ENCODE data around the gene ADGRE3.
A peak's percentile ranks its signal among the peaks of the same experiment; 100 is the strongest.
"Not testable (repeated sequence)": the region's sequence is repeated elsewhere in the genome, so short reads cannot be mapped to it uniquely, and the experiment has no call there.

Gene ADGRE3

DNA sequence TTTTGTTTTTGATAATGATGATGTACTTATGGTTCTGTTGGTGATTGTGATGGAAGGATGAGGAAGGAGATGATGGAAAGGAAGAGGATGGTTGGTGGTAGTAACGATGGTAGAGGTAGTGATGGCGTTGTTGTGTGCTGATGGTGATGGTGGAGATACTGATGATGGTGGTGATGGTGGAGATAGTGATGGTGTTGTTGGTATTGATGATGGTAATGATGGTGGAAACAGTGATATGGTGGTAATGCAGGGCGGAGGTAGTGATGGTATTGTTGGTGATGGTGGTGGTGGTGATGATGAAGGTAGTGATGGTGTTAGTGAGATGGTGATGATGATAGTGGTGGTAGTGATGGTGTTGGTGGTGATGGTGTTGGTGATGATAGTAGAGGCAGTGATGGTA is 79.1 kb downstream of the ADGRE3 start:
- no peak for DNase-seq (ENCODE audit: low read depth)

DNA sequence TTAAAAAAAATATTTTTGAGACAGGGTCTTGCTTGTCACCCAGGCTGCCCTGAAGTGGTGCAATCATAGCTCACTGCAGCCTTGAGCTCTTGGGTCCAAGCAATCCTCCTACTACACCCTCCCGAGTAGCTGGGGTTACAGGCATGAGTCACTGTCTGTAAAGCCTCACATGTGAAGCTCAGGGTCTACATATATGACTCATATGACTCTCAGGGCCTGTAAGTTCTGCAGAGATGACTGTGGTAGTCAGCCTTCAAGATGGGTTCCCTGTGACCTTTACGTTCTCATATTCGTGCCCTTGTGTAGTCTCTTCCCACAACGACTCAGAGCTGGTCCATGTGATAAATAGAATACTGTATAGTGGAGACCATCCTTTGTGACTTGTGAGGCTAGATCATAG is 85.2 kb downstream of the ADGRE3 start:
- DNase-seq (ENCODE audit: low read depth), result not testable (repeated sequence)

- not testable (repeated sequence) for DNase-seq (ENCODE audit: low read depth)
Observed at GRCh38 chr19:14585187-14585586, 89.5 kb downstream of the ADGRE3 start.

DNA sequence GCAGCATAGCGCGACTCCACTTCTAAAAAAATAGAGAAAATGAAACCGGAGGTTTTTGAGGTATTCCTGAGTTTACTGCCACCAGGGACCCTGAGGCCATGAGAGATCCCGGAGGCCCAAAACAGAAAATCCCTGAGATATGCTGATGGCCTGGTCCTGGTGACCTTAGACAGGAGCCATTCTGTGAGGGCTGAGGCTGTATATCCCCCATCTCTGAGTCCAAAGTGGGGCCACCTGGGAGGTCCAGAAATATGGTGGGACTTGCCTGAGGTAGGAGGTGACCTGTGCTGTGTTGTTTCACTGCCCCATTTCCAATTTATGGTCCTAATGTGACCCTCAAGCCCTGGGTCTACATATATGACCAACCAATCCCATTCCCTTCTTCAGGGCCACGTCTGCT is 90.3 kb downstream of the ADGRE3 start:
- not testable (repeated sequence) for DNase-seq (ENCODE audit: low read depth)

DNA sequence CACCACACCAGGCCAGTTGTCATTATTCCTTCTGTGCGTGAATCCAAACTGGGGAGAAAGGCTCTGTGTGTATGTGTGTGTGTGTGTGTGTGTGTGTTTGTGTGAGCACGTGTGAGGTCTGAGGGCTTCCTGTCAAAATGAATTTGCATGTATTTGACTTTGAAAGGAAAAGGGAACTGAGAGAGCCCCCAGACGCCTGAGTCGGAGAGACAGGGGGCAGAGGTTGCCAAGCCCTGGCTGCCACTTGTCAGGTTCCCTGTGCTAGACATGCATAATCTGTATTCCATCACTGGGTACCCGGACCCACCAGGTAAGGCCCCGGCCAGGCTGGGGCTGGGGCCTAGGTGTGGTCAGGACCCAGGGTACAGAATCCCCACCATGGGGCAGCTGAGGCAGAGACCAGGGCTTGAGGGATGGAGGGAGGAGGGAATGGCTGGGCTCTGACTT is 91.7 kb downstream of the ADGRE3 start, which contains the start of gene CLEC17A:
Gene CLEC17A, plus strand, starts transcription at position 191 of the 447 bp plus-strand sequence. Its CDS starts 77 bp downstream, at position 268.
- no peak for DNase-seq (ENCODE audit: low read depth)

- DNase-seq (ENCODE audit: low read depth), result no peak
Observed at GRCh38 chr19:14580623-14581237, 93.9 kb downstream of the ADGRE3 start.

GRCh38 chr19:14577885-14578427 is 96.7 kb downstream of the ADGRE3 start:
- no peak for DNase-seq (ENCODE audit: low read depth)

- no peak for DNase-seq (ENCODE audit: low read depth)
Observed at GRCh38 chr19:14577264-14577663, 97.4 kb downstream of the ADGRE3 start.

DNA sequence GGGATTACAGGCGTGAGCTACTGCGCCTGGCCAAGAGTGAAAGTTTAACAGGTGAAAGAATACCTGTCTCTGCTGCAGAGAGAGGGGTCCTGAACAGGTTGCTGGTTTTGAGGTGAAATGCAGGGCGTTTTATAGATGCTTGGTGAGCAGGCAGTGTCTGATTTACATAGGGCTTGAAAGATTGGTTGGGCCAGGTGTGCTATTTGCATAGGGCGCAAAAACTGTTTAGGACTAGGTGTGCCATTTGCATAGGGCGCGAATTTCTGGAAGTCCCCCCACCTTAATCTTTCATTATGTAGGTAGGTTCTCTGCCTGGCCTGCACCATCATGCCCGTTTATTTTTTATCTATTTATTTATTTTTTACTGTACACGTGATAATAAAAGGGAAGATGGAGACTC is 98.3 kb downstream of the ADGRE3 start:
- DNase-seq (ENCODE audit: low read depth), result no peak

- DNase-seq (ENCODE audit: low read depth), result no peak
Observed at GRCh38 chr19:14575428-14575980, 99.1 kb downstream of the ADGRE3 start.

- DNase-seq (ENCODE audit: low read depth), result peak; percentile 94
Observed at GRCh38 chr19:14571695-14572490, 102.8 kb downstream of the ADGRE3 start, which contains the start of gene NDUFB7. Gene NDUFB7 (minus strand): TSS chr19:14572066. CDS start chr19:14572000, 66 bp downstream.

DNA sequence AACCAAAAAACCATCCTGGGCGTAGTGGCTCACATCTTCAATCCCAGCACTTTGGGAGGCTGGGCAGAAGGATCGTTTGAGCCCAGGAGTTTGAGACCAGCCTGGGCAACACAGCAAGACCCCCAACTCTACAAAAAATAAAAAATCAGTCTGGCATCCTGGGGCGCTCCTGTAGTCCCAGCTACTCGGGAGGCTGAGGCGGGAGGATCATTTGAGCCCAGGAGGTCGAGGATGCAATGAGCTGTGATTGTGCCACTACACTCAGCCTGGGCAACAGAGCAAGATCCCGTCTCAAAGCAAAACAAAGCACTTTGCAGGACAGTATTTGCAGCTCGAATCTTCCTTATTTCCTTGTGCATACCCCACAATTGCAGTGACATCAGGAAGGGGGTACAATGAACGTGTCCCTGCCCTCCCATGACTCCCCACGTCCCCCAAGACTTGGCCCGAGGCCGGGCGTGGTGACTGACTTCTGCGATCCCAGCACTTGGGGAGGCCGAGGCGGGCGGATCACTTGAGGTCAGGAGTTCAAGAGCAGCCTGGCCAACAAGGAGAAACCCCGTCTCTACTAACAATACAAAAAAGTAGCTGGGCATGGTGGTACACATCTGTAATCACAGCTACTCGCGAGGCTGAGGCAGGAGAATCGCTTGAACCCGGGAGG is 103.6 kb downstream of the ADGRE3 start:
- DNase-seq (ENCODE audit: low read depth), result no peak

Measured in fibroblast of gingiva (primary cell).